Esophagus mucosa (tissue), 1 donor: ENCODE data around the gene CD151. TPM values are rescaled to one million over a fixed set of nuclear protein-coding genes. Genes with fewer than 3 reads are reported as not detected.

Source experiments
- ATAC-seq: fragments of 200-7000 bp; cut with Tn5 transposase; one replicate; pipeline ENCODE4 v1.9.1; 2020
- total RNA-seq: library from RNA; stranded (reverse); gene quantifications from one replicate; pipeline ENCODE4 v1.2.4, GENCODE V29; 2023
- donor health status: DM: yes; HTN: yes; CAD: no.

The CD151 gene
- total RNA-seq, 1 donor from 2014 or later, result 109 TPM

- peak; percentile 30 for ATAC-seq
These were observed 35.3 kb upstream of the CD151 start for GRCh38 chr11:797296-798092.

- ATAC-seq, result peak; percentile 68
These were observed 34.5 kb upstream of the CD151 start, which contains the start of gene SLC25A22 for GRCh38 chr11:798093-798713. Gene SLC25A22, minus strand, starts transcription at chr11:798281. Its CDS starts 3,275 bp downstream, at chr11:795006.

- no peak for ATAC-seq
These were observed 33.0 kb upstream of the CD151 start for GRCh38 chr11:799641-800316.

- ATAC-seq, result no peak
These were observed 32.3 kb upstream of the CD151 start for GRCh38 chr11:800473-800872.

- ATAC-seq, result no peak
These were observed 31.5 kb upstream of the CD151 start for GRCh38 chr11:801097-801780.

GRCh38 chr11:802018-802617, 30.6 kb upstream of the CD151 start:
- no peak for ATAC-seq

- no peak for ATAC-seq
These were observed 29.9 kb upstream of the CD151 start for GRCh38 chr11:802693-803466.

GRCh38 chr11:803467-803742, 29.3 kb upstream of the CD151 start:
- no peak for ATAC-seq

GRCh38 chr11:803770-804598, 28.8 kb upstream of the CD151 start:
- peak; percentile 27 for ATAC-seq

- no peak for ATAC-seq
These were observed 28.2 kb upstream of the CD151 start for GRCh38 chr11:804599-804964.

- peak; percentile 0 for ATAC-seq
These were observed 24.1 kb upstream of the CD151 start for GRCh38 chr11:808427-809286.

- peak; percentile 89 for ATAC-seq
These were observed 23.3 kb upstream of the CD151 start, which contains the start of gene RPLP2 for GRCh38 chr11:809287-810039. Gene RPLP2, plus strand, starts transcription at chr11:809967. Its CDS starts 268 bp downstream, at chr11:810235.

- ATAC-seq, result peak; percentile 5
These were observed 22.6 kb upstream of the CD151 start for GRCh38 chr11:810040-810567.

- peak; percentile 0 for ATAC-seq
These were observed 21.1 kb upstream of the CD151 start for GRCh38 chr11:811446-812245.

GRCh38 chr11:812390-812789, 20.4 kb upstream of the CD151 start:
- no peak for ATAC-seq

GRCh38 chr11:813072-813455, 19.7 kb upstream of the CD151 start:
- no peak for ATAC-seq

- no peak for ATAC-seq
These were observed 19.2 kb upstream of the CD151 start for GRCh38 chr11:813456-814096.
